HepG2 (cell line): ENCODE results near the gene C11orf58.

Experiments used
- GABPA ChIP-seq, 2 experiments: IDR thresholded peaks; 2 replicates each; pipeline ENCODE4 v1.6.1; 2011 to 2016; ENCODE audit warnings: low read depth in 2 of 2, low read length in 1 of 2, missing biosample characterization in 1 of 2, missing genetic modification characterization in 1 of 2
- HNRNPH1 ChIP-seq: fragments of 200-400 bp; formaldehyde crosslinking; optimal IDR thresholded peaks from 2 replicates; pipeline ENCODE3; 2017; ENCODE audit warnings: mild to moderate bottlenecking, low read depth, low read length
- POLR2A ChIP-seq, 2 experiments: IDR thresholded peaks; 2 replicates each; pipeline ENCODE4 v1.6.1; 2011; ENCODE audit warnings: low read depth in 2 of 2, low read length in 2 of 2, mild to moderate bottlenecking in 1 of 2, moderate library complexity in 1 of 2; ENCODE audit not compliant: insufficient read depth in 1 of 2
- POLR2AphosphoS2 ChIP-seq: IDR thresholded peaks from 2 replicates; pipeline ENCODE4 v1.6.1; 2011; ENCODE audit warnings: low read depth, low read length, improper control_type of control experiment
- SP1 ChIP-seq, 2 experiments: fragments of 450-650 bp in 1 of 2; sonication (generic) in 1 of 2; formaldehyde crosslinking in 1 of 2; IDR thresholded peaks; 2 replicates each; pipeline versions ENCODE4 v1.4.0 to v1.6.1; 2016 to 2020; ENCODE audit warnings: missing genetic modification reagents in 1 of 2
- SRF ChIP-seq: IDR thresholded peaks from 2 replicates; pipeline ENCODE4 v1.6.1; 2011; ENCODE audit warnings: mild to moderate bottlenecking, low read depth, low read length, moderate library complexity
- YY1 ChIP-seq: IDR thresholded peaks from 2 replicates; pipeline ENCODE4 v1.6.1; 2011; ENCODE audit warnings: low read length, low read depth, moderate library complexity, mild to moderate bottlenecking; ENCODE audit not compliant: insufficient read depth, insufficient replicate concordance
- ZBTB42 ChIP-seq: sonication (generic); formaldehyde crosslinking; IDR thresholded peaks from 2 replicates; pipeline ENCODE4 v1.5.0; 2020; ENCODE audit warnings: mild to moderate bottlenecking, missing genetic modification reagents
- TF ChIP-seq, protein P1 (sequence below): sonication (generic); formaldehyde crosslinking; IDR thresholded peaks from 2 replicates; pipeline ENCODE4 v1.5.0; 2020; ENCODE audit warnings: mild to moderate bottlenecking, missing genetic modification reagents, moderate library complexity

DNA sequence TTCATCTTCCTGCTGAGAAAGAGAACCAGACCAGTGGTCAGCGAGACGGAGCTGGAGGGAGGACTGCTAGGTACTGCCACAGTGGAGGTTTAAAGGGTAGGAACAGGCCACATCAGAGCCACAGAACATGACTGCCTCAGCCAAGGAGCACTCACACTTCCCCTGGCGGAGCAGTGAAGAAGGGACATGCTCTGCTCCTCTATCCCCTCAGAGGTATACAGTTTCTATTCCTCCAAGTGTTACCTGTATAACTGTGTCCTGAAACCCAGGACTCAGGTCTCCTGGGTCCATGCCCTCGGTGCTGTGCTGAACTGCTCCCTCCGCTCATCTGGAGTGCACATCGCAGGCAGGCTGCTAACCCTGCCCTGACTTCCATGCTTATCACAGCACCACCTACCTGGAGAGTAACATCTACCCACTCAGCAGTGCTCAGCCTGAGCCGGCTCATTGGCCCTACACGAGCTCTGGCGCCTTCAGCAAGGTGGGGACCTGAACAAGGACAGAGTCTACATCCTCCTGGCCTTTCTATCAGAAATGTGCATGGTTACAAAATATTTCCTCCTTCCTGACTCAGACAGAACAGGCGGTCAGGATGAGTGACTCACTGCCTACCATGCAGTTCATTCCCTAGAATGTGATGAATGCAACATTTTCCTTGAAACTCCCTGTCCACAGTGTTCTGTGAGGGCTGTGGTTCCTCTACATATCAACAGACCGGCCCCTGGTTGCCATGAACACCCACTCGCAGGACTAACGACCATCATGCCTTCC is 52.9 kb downstream of the C11orf58 start:
- TF ChIP-seq POLR2AphosphoS2 (no peak), YY1 (no peak), HNRNPH1 (no peak), SRF (no peak), SP1 (IDR thresholded peaks at IDR 0.05) (no peak), SP1 (CRISPR knock-in tag; IDR thresholded peaks at IDR 0.05) (no peak), POLR2A (IDR thresholded peaks at IDR 0.05; ENCODE audit: insufficient read depth in 1 of 2, low read depth in 2 of 2, low read length in 2 of 2) (no peak), GABPA (IDR thresholded peaks at IDR 0.05; ENCODE audit: low read depth, low read length) (no peak), GABPA (CRISPR knock-in tag; IDR thresholded peaks at IDR 0.05; ENCODE audit: low read depth) (no peak), ZBTB42 (CRISPR knock-in tag) (no peak)
- TF ChIP-seq, protein P1, sequence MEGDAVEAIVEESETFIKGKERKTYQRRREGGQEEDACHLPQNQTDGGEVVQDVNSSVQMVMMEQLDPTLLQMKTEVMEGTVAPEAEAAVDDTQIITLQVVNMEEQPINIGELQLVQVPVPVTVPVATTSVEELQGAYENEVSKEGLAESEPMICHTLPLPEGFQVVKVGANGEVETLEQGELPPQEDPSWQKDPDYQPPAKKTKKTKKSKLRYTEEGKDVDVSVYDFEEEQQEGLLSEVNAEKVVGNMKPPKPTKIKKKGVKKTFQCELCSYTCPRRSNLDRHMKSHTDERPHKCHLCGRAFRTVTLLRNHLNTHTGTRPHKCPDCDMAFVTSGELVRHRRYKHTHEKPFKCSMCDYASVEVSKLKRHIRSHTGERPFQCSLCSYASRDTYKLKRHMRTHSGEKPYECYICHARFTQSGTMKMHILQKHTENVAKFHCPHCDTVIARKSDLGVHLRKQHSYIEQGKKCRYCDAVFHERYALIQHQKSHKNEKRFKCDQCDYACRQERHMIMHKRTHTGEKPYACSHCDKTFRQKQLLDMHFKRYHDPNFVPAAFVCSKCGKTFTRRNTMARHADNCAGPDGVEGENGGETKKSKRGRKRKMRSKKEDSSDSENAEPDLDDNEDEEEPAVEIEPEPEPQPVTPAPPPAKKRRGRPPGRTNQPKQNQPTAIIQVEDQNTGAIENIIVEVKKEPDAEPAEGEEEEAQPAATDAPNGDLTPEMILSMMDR (CRISPR knock-in tag), result no peak
